SJSA1 (cell line): ENCODE results near the gene SHISA5. TPM values are rescaled to one million over a fixed set of nuclear protein-coding genes. Genes with fewer than 3 reads are reported as not detected.
"Not testable (repeated sequence)": the region's sequence is repeated elsewhere in the genome, so short reads cannot be mapped to it uniquely, and the experiment has no call there.

ENCODE experiments used
- DNase-seq, 2 experiments: peaks; one replicate each; pipeline ENCODE4 v3.0.0-alpha.2; 2015 to 2020; ENCODE audit warnings: low spot score in 2 of 2, low read depth in 1 of 2
- H3K27ac ChIP-seq: fragments of 250-450 bp; sonication (Bioruptor Pico); 2 replicates; pipeline ENCODE4 v1.5.1; 2020; ENCODE audit warnings: mild to moderate bottlenecking, moderate library complexity
- H3K27me3 ChIP-seq: fragments of 250-450 bp; sonication (Bioruptor Pico); replicated peaks from 2 replicates; pipeline ENCODE4 v1.5.1; 2020; ENCODE audit warnings: mild to moderate bottlenecking, moderate library complexity
- H3K36me3 ChIP-seq: fragments of 250-450 bp; sonication (Bioruptor Pico); 2 replicates; pipeline ENCODE4 v1.5.1; 2020; ENCODE audit warnings: mild to moderate bottlenecking
- H3K4me1 ChIP-seq: fragments of 250-450 bp; sonication (Bioruptor Pico); replicated peaks from 2 replicates; pipeline ENCODE4 v1.6.1; 2021; ENCODE audit warnings: mild to moderate bottlenecking
- H3K4me3 ChIP-seq: fragments of 250-450 bp; sonication (Bioruptor Pico); 2 replicates; pipeline ENCODE4 v1.5.1; 2020; ENCODE audit warnings: mild to moderate bottlenecking
- H3K9me3 ChIP-seq: fragments of 250-450 bp; sonication (Bioruptor Pico); replicated peaks from 2 replicates; pipeline ENCODE4 v1.5.1; 2020; ENCODE audit warnings: mild to moderate bottlenecking
- total RNA-seq: library from RNA; depleted of rRNA; stranded (reverse); fragments of >200 nt; shearing (Covaris generic); gene quantifications from 2 replicates; pipeline ENCODE4 v1.2.3, GENCODE V29; 2014

The SHISA5 gene
- total RNA-seq, 1 experiment from 2014 or later: 105 TPM

GRCh38 chr3:48507256-48508061 is 3.5 kb upstream of the SHISA5 start:
- no peak overlapping the region for H3K4me3 ChIP-seq

GRCh38 chr3:48505968-48506504 is 2.1 kb upstream of the SHISA5 start:
- Histone ChIP-seq H3K36me3 (no peaks in the 10 kb centered on the region), H3K4me3 (no peak overlapping the region)

More at GRCh38 chr3:48507256-48508061, 3.5 kb upstream of the SHISA5 start:
- DNase-seq: peak; percentile 50 to 60
- Histone ChIP-seq H3K27me3 (no peaks in the 10 kb centered on the region), H3K9me3 (no peaks in the 10 kb centered on the region), H3K27ac (no peak overlapping the region), H3K4me1 (peaks cover 22% of the 10 kb centered on the region), H3K36me3 (no peaks in the 10 kb centered on the region)

GRCh38 chr3:48505146-48505545 is 1.2 kb upstream of the SHISA5 start:
- H3K4me3 ChIP-seq: no peak overlapping the region
- no peak overlapping the region for H3K27ac ChIP-seq
- peaks cover 22% of the 10 kb centered on the region for H3K4me1 ChIP-seq
- DNase-seq: no peak
- no peaks in the 10 kb centered on the region for H3K36me3 ChIP-seq
- no peaks in the 10 kb centered on the region for H3K9me3 ChIP-seq
- no peaks in the 10 kb centered on the region for H3K27me3 ChIP-seq

More at GRCh38 chr3:48505968-48506504, 2.1 kb upstream of the SHISA5 start:
- Histone ChIP-seq H3K9me3 (no peaks in the 10 kb centered on the region), H3K27me3 (no peaks in the 10 kb centered on the region), H3K4me1 (peaks cover 22% of the 10 kb centered on the region), H3K27ac (no peak overlapping the region)
- no peak for DNase-seq

GRCh38 chr3:48503401-48504050 is 448 bp downstream of the SHISA5 start:
- H3K4me3 ChIP-seq: peak overlapping the region; percentile 53
- DNase-seq: no peak
- no peaks in the 10 kb centered on the region for H3K27me3 ChIP-seq
- no peaks in the 10 kb centered on the region for H3K36me3 ChIP-seq
- peak overlapping the region; percentile 24; the same call in 1 of the 2 replicates for H3K27ac ChIP-seq
- no peaks in the 10 kb centered on the region for H3K9me3 ChIP-seq
- peaks cover 22% of the 10 kb centered on the region for H3K4me1 ChIP-seq

GRCh38 chr3:48502728-48503168 is 1.2 kb downstream of the SHISA5 start:
- H3K27me3 ChIP-seq: no peaks in the 10 kb centered on the region
- H3K27ac ChIP-seq: no peak overlapping the region
- H3K36me3 ChIP-seq: peaks cover 3% of the 10 kb centered on the region; the same call in 1 of the 2 replicates
- DNase-seq: no peak
- no peak overlapping the region for H3K4me3 ChIP-seq
- peaks cover 20% of the 10 kb centered on the region for H3K4me1 ChIP-seq
- no peaks in the 10 kb centered on the region for H3K9me3 ChIP-seq

GRCh38 chr3:48502121-48502520 is 1.9 kb downstream of the SHISA5 start:
- no peak overlapping the region for H3K27ac ChIP-seq
- H3K27me3 ChIP-seq: no peaks in the 10 kb centered on the region
- peaks cover 16% of the 10 kb centered on the region for H3K4me1 ChIP-seq
- no peak for DNase-seq
- peaks cover 3% of the 10 kb centered on the region; the same call in 1 of the 2 replicates for H3K36me3 ChIP-seq
- H3K9me3 ChIP-seq: no peaks in the 10 kb centered on the region
- H3K4me3 ChIP-seq: no peak overlapping the region

GRCh38 chr3:48501196-48501595 is 2.8 kb downstream of the SHISA5 start:
- Histone ChIP-seq H3K36me3 (peaks cover 3% of the 10 kb centered on the region; the same call in 1 of the 2 replicates), H3K4me3 (no peak overlapping the region), H3K4me1 (peaks cover 16% of the 10 kb centered on the region), H3K27me3 (no peaks in the 10 kb centered on the region), H3K27ac (no peak overlapping the region), H3K9me3 (no peaks in the 10 kb centered on the region)
- no peak for DNase-seq

- Histone ChIP-seq H3K36me3 (peaks cover 3% of the 10 kb centered on the region; the same call in 1 of the 2 replicates), H3K27ac (no peak overlapping the region), H3K4me1 (peaks cover 16% of the 10 kb centered on the region), H3K4me3 (no peak overlapping the region), H3K27me3 (no peaks in the 10 kb centered on the region), H3K9me3 (no peaks in the 10 kb centered on the region)
- no peak for DNase-seq
These were observed 3.3 kb downstream of the SHISA5 start for GRCh38 chr3:48500656-48501055.

GRCh38 chr3:48493203-48493501 is 10.8 kb downstream of the SHISA5 start:
- Histone ChIP-seq H3K4me1 (no peaks in the 10 kb centered on the region), H3K9me3 (no peaks in the 10 kb centered on the region), H3K36me3 (peaks cover 1% of the 10 kb centered on the region; the same call in 1 of the 2 replicates), H3K27ac (no peak overlapping the region), H3K27me3 (no peaks in the 10 kb centered on the region), H3K4me3 (no peak overlapping the region)
- DNase-seq: no peak

- no peaks in the 10 kb centered on the region for H3K36me3 ChIP-seq
- no peak overlapping the region for H3K27ac ChIP-seq
- no peaks in the 10 kb centered on the region for H3K9me3 ChIP-seq
- H3K4me3 ChIP-seq: no peak overlapping the region
- no peak for DNase-seq
- H3K27me3 ChIP-seq: no peaks in the 10 kb centered on the region
- H3K4me1 ChIP-seq: no peaks in the 10 kb centered on the region
These were observed 11.3 kb downstream of the SHISA5 start for GRCh38 chr3:48492461-48493202.

GRCh38 chr3:48486952-48487351 is 17.0 kb downstream of the SHISA5 start:
- no peak overlapping the region for H3K4me3 ChIP-seq
- no peaks in the 10 kb centered on the region for H3K27me3 ChIP-seq
- no peaks in the 10 kb centered on the region for H3K36me3 ChIP-seq
- DNase-seq: no peak
- no peaks in the 10 kb centered on the region for H3K9me3 ChIP-seq
- H3K4me1 ChIP-seq: no peaks in the 10 kb centered on the region
- H3K27ac ChIP-seq: no peak overlapping the region

GRCh38 chr3:48482822-48483221 is 21.2 kb downstream of the SHISA5 start:
- H3K4me3 ChIP-seq, H3K9me3 ChIP-seq, H3K27ac ChIP-seq, H3K36me3 ChIP-seq, DNase-seq, H3K27me3 ChIP-seq, H3K4me1 ChIP-seq: not testable (repeated sequence)

- H3K4me3 ChIP-seq, H3K27me3 ChIP-seq, H3K36me3 ChIP-seq, H3K4me1 ChIP-seq, H3K27ac ChIP-seq, H3K9me3 ChIP-seq, DNase-seq: not testable (repeated sequence)
These were observed 23.1 kb downstream of the SHISA5 start for GRCh38 chr3:48480891-48481290.
